ENCODE results near the gene TINCR. TPM values are rescaled to one million over a fixed set of nuclear protein-coding genes. Genes with fewer than 3 reads are reported as not detected.

Gene TINCR
- total RNA-seq, 1 experiment from 2014 or later, result 2.3 TPM

- ATAC-seq, result no peak
- Histone ChIP-seq H3K4me1 (ENCODE audit: control insufficient read depth, insufficient read depth, low read length) (no peaks in the 10 kb centered on the region), H3K9me3 (ENCODE audit: control insufficient read depth, insufficient read depth, low read depth, low read length) (no peaks in the 10 kb centered on the region), H3K27ac (ENCODE audit: low read length) (no peak overlapping the region), H3K27me3 (ENCODE audit: control insufficient read depth, insufficient read depth, low read length) (no peaks in the 10 kb centered on the region), H3K4me3 (ENCODE audit: low read depth in 2 of 2, low read length in 2 of 2) (no peak overlapping the region), H3K36me3 (ENCODE audit: control insufficient read depth, insufficient read depth, low read length) (no peaks in the 10 kb centered on the region)
- no peak for DNase-seq (ENCODE audit: low read depth, low spot score)
- intact Hi-C loops (cut with micrococcal nuclease; ENCODE audit: unreplicated experiment), result no loop called here
- in situ Hi-C loops (cut with HindIII; ENCODE audit: low pct_unique_long_range_greater_than_20kb, low sequenced_read_pairs), result no loop called here
- POLR2A ChIA-PET, result no interaction called here
- CTCF ChIA-PET, result interaction anchor here (0.6 kb wide), 1 partner anchor 244 kb away, joined by 3 read pairs; no protein-coding TSS in a partner anchor
- TF ChIP-seq CTCF (IDR thresholded peaks at IDR 0.05) (no peak), REST (IDR thresholded peaks at IDR 0.05; ENCODE audit: insufficient read depth in 1 of 2, low read depth in 2 of 2, low read length in 1 of 2) (no peak), TCF7L2 (IDR thresholded peaks at IDR 0.05; ENCODE audit: low read depth, low read length) (no peak), POLR2AphosphoS5 (IDR thresholded peaks at IDR 0.05; ENCODE audit: low read depth, low read length) (no peak), SIN3A (IDR thresholded peaks at IDR 0.05; ENCODE audit: borderline replicate concordance, insufficient read depth, low read depth, low read length) (no peak)
- BruUV-seq (replicated peaks), result no TSS peak
Observed at GRCh38 chr19:5559804-5560133, 8.0 kb downstream of the TINCR start.

GRCh38 chr19:5558101-5558621, 9.6 kb downstream of the TINCR start:
- no peaks in the 10 kb centered on the region for H3K9me3 ChIP-seq (ENCODE audit: control insufficient read depth, insufficient read depth, low read depth, low read length)
- no peak overlapping the region for H3K4me3 ChIP-seq (ENCODE audit: low read depth in 2 of 2, low read length in 2 of 2)
- ATAC-seq, result no peak
- no peak for TF ChIP-seq CTCF (IDR thresholded peaks at IDR 0.05)
- TF ChIP-seq REST (IDR thresholded peaks at IDR 0.05; ENCODE audit: insufficient read depth in 1 of 2, low read depth in 2 of 2, low read length in 1 of 2), result no peak
- TF ChIP-seq POLR2AphosphoS5 (IDR thresholded peaks at IDR 0.05; ENCODE audit: low read depth, low read length), result no peak
- no peak for TF ChIP-seq SIN3A (IDR thresholded peaks at IDR 0.05; ENCODE audit: borderline replicate concordance, insufficient read depth, low read depth, low read length)
- H3K36me3 ChIP-seq (ENCODE audit: control insufficient read depth, insufficient read depth, low read length), result no peaks in the 10 kb centered on the region
- intact Hi-C loops (cut with micrococcal nuclease; ENCODE audit: unreplicated experiment) (no loop called here), in situ Hi-C loops (cut with HindIII; ENCODE audit: low pct_unique_long_range_greater_than_20kb, low sequenced_read_pairs) (no loop called here)
- no peak overlapping the region for H3K27ac ChIP-seq (ENCODE audit: low read length)
- H3K4me1 ChIP-seq (ENCODE audit: control insufficient read depth, insufficient read depth, low read length), result no peaks in the 10 kb centered on the region
- ChIA-PET CTCF (no interaction called here), POLR2A (interaction anchor here (0.6 kb wide), 1 partner anchor 81 kb away, joined by 9 read pairs; no protein-coding TSS in a partner anchor)
- H3K27me3 ChIP-seq (ENCODE audit: control insufficient read depth, insufficient read depth, low read length), result no peaks in the 10 kb centered on the region
- DNase-seq (ENCODE audit: low read depth, low spot score), result no peak
- BruUV-seq (replicated peaks), result no TSS peak
